Endothelial cell of umbilical vein (primary cell): ENCODE results near the gene COL20A1. TPM values are rescaled to one million over a fixed set of nuclear protein-coding genes. Genes with fewer than 3 reads are reported as not detected.

Experiments used
- BruUV-seq: library from RNA; stranded (reverse); fragments of 400-500 nt; replicated peaks from 2 replicates; lab custom pipeline; 2021; lab: Mats Ljungman, UMichigan
- CTCF ChIA-PET: fragments of 300-600, 350-600 bp; sonication (Branson Sonifier 250); formaldehyde crosslinking; loops from one replicate; lab custom pipeline; 2021; ENCODE audit warnings: antibody characterized with exemption, inconsistent platforms; lab: Charles Lee
- POLR2A ChIA-PET: fragments of 300-600, 350-600 bp; sonication (Branson Sonifier 250); formaldehyde crosslinking; loops from one replicate; lab custom pipeline; 2021; ENCODE audit warnings: antibody characterized with exemption, inconsistent platforms; lab: Charles Lee
- DNase-seq: peaks from one replicate; pipeline ENCODE4 v3.0.0-alpha.2; 2011; ENCODE audit warnings: low read depth, low spot score
- FAIRE-seq: peaks from 2 replicates; lab custom pipeline; 2011; peaks lifted over from hg19 to GRCh38; lab: Jason Lieb, UNC
- H2AFZ ChIP-seq: 2 replicates; pipeline ENCODE4 v1.6.0; 2012; ENCODE audit warnings: low read depth, low read length, control low read depth, inconsistent platforms
- H3K27ac ChIP-seq: 2 replicates; pipeline ENCODE4 v1.5.1; 2011; ENCODE audit warnings: low read depth, mild to moderate bottlenecking, control low read depth, low read length, moderate library complexity; ENCODE audit not compliant: insufficient read depth
- H3K27me3 ChIP-seq, 2 experiments: 2 replicates each; pipeline versions ENCODE4 v1.6.0 to v1.6.1; 2011; ENCODE audit warnings: low read length in 2 of 2, mixed read lengths in 1 of 2; ENCODE audit not compliant: control insufficient read depth in 2 of 2, insufficient read depth in 2 of 2
- H3K36me3 ChIP-seq, 2 experiments: 2 replicates in 1 of 2; 3 replicates in 1 of 2; pipeline ENCODE4 v1.5.1; 2011; ENCODE audit warnings: low read length in 2 of 2, mild to moderate bottlenecking in 1 of 2, moderate library complexity in 1 of 2; ENCODE audit not compliant: control insufficient read depth in 2 of 2, insufficient read depth in 2 of 2; ENCODE audit errors: extremely low read depth in 1 of 2
- H3K4me1 ChIP-seq: 3 replicates; pipeline ENCODE4 v1.5.1; 2011; ENCODE audit warnings: mild to moderate bottlenecking, low read length; ENCODE audit not compliant: control insufficient read depth, insufficient read depth; ENCODE audit errors: extremely low read depth
- H3K4me2 ChIP-seq: 2 replicates; pipeline ENCODE4 v1.6.1; 2011; ENCODE audit warnings: low read length, control low read depth, mixed read lengths; ENCODE audit not compliant: insufficient read depth
- H3K4me3 ChIP-seq, 3 experiments: fragments of 200-600 bp in 1 of 3; sonication (generic), shearing (Covaris generic) in 1 of 3; replicated peaks in 1 of 3; 2 replicates each; pipeline ENCODE4 v1.5.1; 2011 to 2016; ENCODE audit warnings: control low read depth in 3 of 3, low read length in 3 of 3, mild to moderate bottlenecking in 2 of 3, inconsistent platforms in 1 of 3, low read depth in 1 of 3, moderate library complexity in 1 of 3; ENCODE audit not compliant: insufficient read depth in 1 of 3
- H3K79me2 ChIP-seq: 2 replicates; pipeline ENCODE4 v1.6.0; 2012; ENCODE audit warnings: low read length, inconsistent platforms; ENCODE audit not compliant: control insufficient read depth, insufficient read depth
- H3K9ac ChIP-seq: replicated peaks from 2 replicates; pipeline ENCODE3; 2011; ENCODE audit warnings: low read length, control low read depth; ENCODE audit not compliant: insufficient read depth; ENCODE audit errors: extremely low read depth
- H3K9me1 ChIP-seq: replicated peaks from 3 replicates; pipeline ENCODE4 v1.6.0; 2011; ENCODE audit warnings: mild to moderate bottlenecking, low read length; ENCODE audit not compliant: control insufficient read depth, insufficient read depth; ENCODE audit errors: extremely low read depth
- H3K9me3 ChIP-seq: replicated peaks from 2 replicates; pipeline ENCODE4 v1.5.1; 2012; ENCODE audit warnings: low read length, inconsistent platforms; ENCODE audit not compliant: control insufficient read depth, insufficient read depth
- H4K20me1 ChIP-seq: replicated peaks from 2 replicates; pipeline ENCODE3; 2011; ENCODE audit warnings: mild to moderate bottlenecking, low read length; ENCODE audit not compliant: control insufficient read depth, insufficient read depth; ENCODE audit errors: extremely low read depth
- EZH2 ChIP-seq: IDR thresholded peaks from 2 replicates; pipeline ENCODE4 v1.6.1; 2012; ENCODE audit warnings: borderline replicate concordance, low read depth, mild to moderate bottlenecking, moderate library complexity, low read length, inconsistent platforms; ENCODE audit not compliant: severe bottlenecking
- FOS ChIP-seq: IDR thresholded peaks from 2 replicates; pipeline ENCODE4 v1.6.1; 2011; ENCODE audit warnings: mild to moderate bottlenecking, low read length, moderate library complexity, borderline replicate concordance; ENCODE audit not compliant: insufficient read depth
- GATA2 ChIP-seq: IDR thresholded peaks from 2 replicates; pipeline ENCODE4 v1.7.0; 2011; ENCODE audit warnings: low read depth, mild to moderate bottlenecking, moderate library complexity, mixed read lengths, low read length; ENCODE audit not compliant: insufficient read length, insufficient read depth
- JUN ChIP-seq: IDR thresholded peaks from 2 replicates; pipeline ENCODE4 v1.6.1; 2011; ENCODE audit warnings: borderline replicate concordance, low read depth; ENCODE audit not compliant: insufficient read length, insufficient read depth
- MAX ChIP-seq: IDR thresholded peaks from 2 replicates; pipeline ENCODE4 v1.6.1; 2011; ENCODE audit not compliant: insufficient read depth, insufficient read length
- MYC ChIP-seq: IDR thresholded peaks from one replicate; pipeline ENCODE4 v1.6.1; 2011; ENCODE audit warnings: mild to moderate bottlenecking, low read depth, low read length
- POLR2A ChIP-seq: IDR thresholded peaks from 2 replicates; pipeline ENCODE4 v1.6.1; 2012; ENCODE audit warnings: low read depth, mild to moderate bottlenecking, control low read depth, low read length
- POLR2AphosphoS5 ChIP-seq: IDR thresholded peaks from 2 replicates; pipeline ENCODE4 v1.6.1; 2012; ENCODE audit warnings: low read depth, mild to moderate bottlenecking, control low read depth, low read length, moderate library complexity; ENCODE audit not compliant: insufficient read depth
- dilution Hi-C: fragments of 300-500 bp; cut with MboI; formaldehyde crosslinking; loops from one replicate; pipeline ENCODE4 v1.15.0; 2019; ENCODE audit warnings: low sequenced_read_pairs; ENCODE audit not compliant: extremely low pct_ligation_motif_present
- intact Hi-C: fragments of 100-400 bp; cut with micrococcal nuclease; formaldehyde crosslinking; loops from one replicate; pipeline ENCODE4 v1.10.0; 2022
- polyA plus RNA-seq, 4 experiments: library from polyadenylated mRNA; depleted of rRNA in 3 of 4; stranded (reverse) in 3 of 4; unstranded in 1 of 4; fragments of >200 nt; gene quantifications; 2 replicates each; pipeline versions ENCODE4 v1.2.1 to v1.2.3, GENCODE V29; 2011 to 2012; ENCODE audit warnings: missing spikeins in 1 of 4
- total RNA-seq: library from RNA; stranded (reverse); gene quantifications from 2 replicates; pipeline ENCODE4 v1.2.3, GENCODE V29; 2021
- TF ChIP-seq, protein P1 (sequence below), 2 donors: IDR thresholded peaks; 1 replicate in 1 of 2; 2 replicates in 1 of 2; pipeline ENCODE4 v1.5.1; 2011; ENCODE audit warnings: low read length in 2 of 2, mild to moderate bottlenecking in 2 of 2, moderate library complexity in 2 of 2, control low read depth in 1 of 2, inconsistent platforms in 1 of 2, low read depth in 1 of 2; ENCODE audit not compliant: insufficient read depth in 1 of 2; ENCODE audit errors: extremely low read depth in 1 of 2

The COL20A1 gene
- total and polyA plus RNA-seq, 2 donors (not counting 3 experiments of a cell fraction or from before 2014, with no cell fraction given): not detected

- Histone ChIP-seq H3K79me2 (no peaks in the 10 kb centered on the region), H3K36me3 (no peaks in the 10 kb centered on the region), H3K27ac (no peak overlapping the region), H2AFZ (no peak overlapping the region), H3K4me2 (no peak overlapping the region), H3K9ac (no peak overlapping the region), H3K4me1 (no peaks in the 10 kb centered on the region), H3K9me1 (no peaks in the 10 kb centered on the region), H4K20me1 (no peaks in the 10 kb centered on the region), H3K4me3 (no peak overlapping the region), H3K27me3 (peaks cover 0 to 4% of the 10 kb centered on the region in 2 experiments), H3K9me3 (no peaks in the 10 kb centered on the region)
- FAIRE-seq (no peak), DNase-seq (no peak)
- POLR2A ChIA-PET: no interaction called here
- TF ChIP-seq POLR2AphosphoS5 (no peak), POLR2A (no peak), JUN (no peak), MYC (no peak), EZH2 (no peak), FOS (no peak), GATA2 (no peak), MAX (no peak)
- TF ChIP-seq, protein P1, sequence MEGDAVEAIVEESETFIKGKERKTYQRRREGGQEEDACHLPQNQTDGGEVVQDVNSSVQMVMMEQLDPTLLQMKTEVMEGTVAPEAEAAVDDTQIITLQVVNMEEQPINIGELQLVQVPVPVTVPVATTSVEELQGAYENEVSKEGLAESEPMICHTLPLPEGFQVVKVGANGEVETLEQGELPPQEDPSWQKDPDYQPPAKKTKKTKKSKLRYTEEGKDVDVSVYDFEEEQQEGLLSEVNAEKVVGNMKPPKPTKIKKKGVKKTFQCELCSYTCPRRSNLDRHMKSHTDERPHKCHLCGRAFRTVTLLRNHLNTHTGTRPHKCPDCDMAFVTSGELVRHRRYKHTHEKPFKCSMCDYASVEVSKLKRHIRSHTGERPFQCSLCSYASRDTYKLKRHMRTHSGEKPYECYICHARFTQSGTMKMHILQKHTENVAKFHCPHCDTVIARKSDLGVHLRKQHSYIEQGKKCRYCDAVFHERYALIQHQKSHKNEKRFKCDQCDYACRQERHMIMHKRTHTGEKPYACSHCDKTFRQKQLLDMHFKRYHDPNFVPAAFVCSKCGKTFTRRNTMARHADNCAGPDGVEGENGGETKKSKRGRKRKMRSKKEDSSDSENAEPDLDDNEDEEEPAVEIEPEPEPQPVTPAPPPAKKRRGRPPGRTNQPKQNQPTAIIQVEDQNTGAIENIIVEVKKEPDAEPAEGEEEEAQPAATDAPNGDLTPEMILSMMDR (IDR thresholded peaks at IDR 0.05; ENCODE audit: extremely low read depth in 1 of 2, insufficient read depth in 1 of 2, low read depth in 1 of 2, low read length in 2 of 2): no peak
- CTCF ChIA-PET: no interaction called here
- intact Hi-C loops (no loop called here), dilution Hi-C loops (no loop called here)
- BruUV-seq: no TSS peak
Measured at GRCh38 chr20:63325554-63326313, 32.7 kb downstream of the COL20A1 start.
